A673 (cell line): Measurements from ENCODE around the gene SMYD1. TPM values are rescaled to one million over a fixed set of nuclear protein-coding genes. Genes with fewer than 3 reads are reported as not detected.

Experiments
- BruUV-seq: library from RNA; stranded (reverse); fragments of 400-500 nt; replicated peaks from 2 replicates; lab custom pipeline; 2021; lab: Mats Ljungman, UMichigan
- CTCF ChIA-PET: fragments of 300-600 bp; sonication (Branson Sonifier 250); formaldehyde crosslinking; loops from one replicate; lab custom pipeline; 2022; ENCODE audit warnings: antibody characterized with exemption; lab: Charles Lee
- POLR2A ChIA-PET: fragments of 300-600 bp; sonication (Branson Sonifier 250); formaldehyde crosslinking; loops from one replicate; lab custom pipeline; 2022; ENCODE audit warnings: antibody characterized with exemption; ENCODE audit not compliant: low non-redundant PET; lab: Charles Lee
- DNase-seq: peaks from one replicate; pipeline ENCODE4 v3.0.0-alpha.2; 2015; ENCODE audit warnings: low spot score
- H3K27ac ChIP-seq: fragments of 200-600 bp; sonication (generic); 2 replicates; pipeline ENCODE4 v1.5.1; 2016; ENCODE audit warnings: mixed run types, low read depth, mild to moderate bottlenecking, mixed read lengths, antibody characterized with exemption, low read length; ENCODE audit not compliant: poor library complexity, severe bottlenecking
- H3K27me3 ChIP-seq: fragments of 200-600 bp; sonication (generic); replicated peaks from 2 replicates; pipeline ENCODE4 v1.6.1; 2017; ENCODE audit warnings: mixed run types, low read depth, mild to moderate bottlenecking, mixed read lengths, antibody characterized with exemption, low read length; ENCODE audit not compliant: insufficient read depth, poor library complexity
- H3K36me3 ChIP-seq: fragments of 200-600 bp; sonication (generic); 2 replicates; pipeline ENCODE4 v1.6.1; 2016; ENCODE audit warnings: mixed run types, mild to moderate bottlenecking, mixed read lengths, antibody characterized with exemption, low read length; ENCODE audit not compliant: insufficient read depth, poor library complexity, severe bottlenecking
- H3K4me1 ChIP-seq: fragments of 200-600 bp; sonication (generic); 2 replicates; pipeline ENCODE4 v1.6.1; 2017; ENCODE audit warnings: mixed run types, mild to moderate bottlenecking, mixed read lengths, antibody characterized with exemption, low read length; ENCODE audit not compliant: insufficient read depth, poor library complexity, severe bottlenecking
- H3K4me3 ChIP-seq: fragments of 200-600 bp; sonication (generic); 2 replicates; pipeline ENCODE4 v1.5.1; 2016; ENCODE audit warnings: low read depth, mixed run types, mild to moderate bottlenecking, mixed read lengths, low read length; ENCODE audit not compliant: poor library complexity, severe bottlenecking
- H3K9me3 ChIP-seq: fragments of 200-600 bp; sonication (generic); 2 replicates; pipeline ENCODE4 v1.6.1; 2016; ENCODE audit warnings: mixed run types, low read depth, mild to moderate bottlenecking, mixed read lengths, antibody characterized with exemption, low read length; ENCODE audit not compliant: poor library complexity, severe bottlenecking
- EZH2 ChIP-seq: fragments of 200-600 bp; sonication (generic); IDR thresholded peaks from 2 replicates; pipeline ENCODE4 v1.6.1; 2017; ENCODE audit warnings: borderline replicate concordance, low read depth, mild to moderate bottlenecking, mixed read lengths, antibody characterized with exemption, low read length; ENCODE audit not compliant: poor library complexity, severe bottlenecking
- intact Hi-C: fragments of 100-400 bp; cut with micrococcal nuclease; formaldehyde crosslinking; loops from one replicate; pipeline ENCODE4 v1.10.0; 2022; ENCODE audit not compliant: unreplicated experiment
- total RNA-seq: library from RNA; stranded (reverse); gene quantifications from 2 replicates; pipeline ENCODE4 v1.2.3, GENCODE V29; 2021
- TF ChIP-seq, protein P1 (sequence below): fragments of 300-800, 200-600 bp; sonication (generic); conservative IDR thresholded peaks from 2 replicates; pipeline ENCODE4 v1.5.1; 2017; ENCODE audit warnings: low read depth, mild to moderate bottlenecking, antibody characterized with exemption, low read length, moderate library complexity, mixed read lengths

SMYD1 gene
- total RNA-seq, 1 experiment from 2014 or later, result not detected

DNA sequence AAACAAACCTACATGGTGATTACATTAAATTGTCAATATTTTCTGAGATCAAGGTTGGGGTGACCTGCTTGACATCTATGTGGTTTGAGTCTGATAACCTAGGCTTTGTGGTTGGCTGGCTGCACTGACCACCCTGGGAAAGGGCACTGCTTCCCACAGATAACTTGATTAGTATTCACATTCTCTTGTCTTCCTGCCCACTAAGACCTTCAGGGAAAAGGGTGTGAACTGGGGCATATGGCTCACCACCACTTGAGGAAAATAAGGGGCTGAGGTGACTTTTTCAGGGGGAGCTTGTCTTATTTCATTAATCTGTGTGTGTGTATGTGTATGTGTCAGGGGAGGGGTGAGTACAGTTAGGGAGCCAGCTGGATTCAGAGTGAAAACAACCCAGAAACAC lies 1.5 kb downstream of the SMYD1 start:
- no peak for DNase-seq
- Histone ChIP-seq H3K4me1 (no peaks in the 10 kb centered on the region), H3K4me3 (no peak overlapping the region), H3K36me3 (no peaks in the 10 kb centered on the region), H3K9me3 (no peaks in the 10 kb centered on the region), H3K27me3 (no peaks in the 10 kb centered on the region), H3K27ac (no peak overlapping the region)
- intact Hi-C loops, result no loop called here
- TF ChIP-seq EZH2, result no peak
- TF ChIP-seq, protein P1, sequence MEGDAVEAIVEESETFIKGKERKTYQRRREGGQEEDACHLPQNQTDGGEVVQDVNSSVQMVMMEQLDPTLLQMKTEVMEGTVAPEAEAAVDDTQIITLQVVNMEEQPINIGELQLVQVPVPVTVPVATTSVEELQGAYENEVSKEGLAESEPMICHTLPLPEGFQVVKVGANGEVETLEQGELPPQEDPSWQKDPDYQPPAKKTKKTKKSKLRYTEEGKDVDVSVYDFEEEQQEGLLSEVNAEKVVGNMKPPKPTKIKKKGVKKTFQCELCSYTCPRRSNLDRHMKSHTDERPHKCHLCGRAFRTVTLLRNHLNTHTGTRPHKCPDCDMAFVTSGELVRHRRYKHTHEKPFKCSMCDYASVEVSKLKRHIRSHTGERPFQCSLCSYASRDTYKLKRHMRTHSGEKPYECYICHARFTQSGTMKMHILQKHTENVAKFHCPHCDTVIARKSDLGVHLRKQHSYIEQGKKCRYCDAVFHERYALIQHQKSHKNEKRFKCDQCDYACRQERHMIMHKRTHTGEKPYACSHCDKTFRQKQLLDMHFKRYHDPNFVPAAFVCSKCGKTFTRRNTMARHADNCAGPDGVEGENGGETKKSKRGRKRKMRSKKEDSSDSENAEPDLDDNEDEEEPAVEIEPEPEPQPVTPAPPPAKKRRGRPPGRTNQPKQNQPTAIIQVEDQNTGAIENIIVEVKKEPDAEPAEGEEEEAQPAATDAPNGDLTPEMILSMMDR, result no peak
- CTCF ChIA-PET, result no interaction called here
- BruUV-seq, result no TSS peak
- POLR2A ChIA-PET, result no interaction called here

DNA sequence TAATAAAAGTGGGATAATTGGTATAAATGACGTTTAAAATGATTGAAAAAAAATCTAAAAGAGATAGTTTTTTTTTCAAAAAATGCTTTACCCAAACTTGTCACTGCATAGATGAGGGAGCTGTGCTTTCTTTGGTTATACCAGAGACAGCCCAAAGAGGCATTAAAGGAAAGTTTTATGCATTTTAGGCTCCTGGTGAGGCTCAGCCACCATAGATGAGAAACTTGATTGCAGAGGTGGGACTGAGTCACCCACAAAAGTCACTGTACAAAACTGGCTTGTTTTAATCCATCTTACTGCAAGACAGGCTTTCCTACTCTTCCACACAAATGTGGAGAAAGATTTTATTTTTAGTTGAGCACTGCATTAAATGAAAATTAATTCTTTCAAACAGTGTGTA lies 2.4 kb downstream of the SMYD1 start:
- Histone ChIP-seq H3K4me3 (no peak overlapping the region), H3K36me3 (no peaks in the 10 kb centered on the region), H3K27me3 (no peaks in the 10 kb centered on the region), H3K27ac (no peak overlapping the region), H3K9me3 (no peaks in the 10 kb centered on the region), H3K4me1 (peaks cover 4% of the 10 kb centered on the region)
- intact Hi-C loops, result no loop called here
- ChIA-PET POLR2A (no interaction called here), CTCF (no interaction called here)
- TF ChIP-seq EZH2, result no peak
- TF ChIP-seq, protein P1, result no peak
- no TSS peak for BruUV-seq
- DNase-seq, result no peak

DNA sequence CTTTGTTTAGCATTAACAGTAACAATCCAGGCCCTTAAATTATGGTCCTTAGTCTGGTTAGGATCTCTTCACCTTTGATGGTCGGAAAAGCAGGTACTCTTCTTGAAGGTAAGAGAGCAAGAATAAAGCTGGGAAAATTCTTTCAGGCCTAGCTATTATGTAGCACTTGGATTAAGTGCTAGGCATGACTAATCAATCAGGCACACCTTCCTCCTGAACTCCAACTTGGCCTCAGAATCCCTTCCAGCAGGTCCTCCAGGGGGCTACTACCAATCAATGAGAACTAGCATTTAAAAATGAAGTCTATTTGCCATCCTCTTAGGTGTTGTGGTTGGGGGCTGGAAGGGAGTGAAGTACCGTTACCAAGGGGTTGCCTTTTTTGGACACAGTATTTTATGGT lies 3.7 kb downstream of the SMYD1 start:
- peaks cover 6% of the 10 kb centered on the region for H3K4me1 ChIP-seq
- ChIA-PET CTCF (no interaction called here), POLR2A (no interaction called here)
- no peaks in the 10 kb centered on the region for H3K36me3 ChIP-seq
- TF ChIP-seq, protein P1, result no peak
- no peak for TF ChIP-seq EZH2
- no peak overlapping the region for H3K27ac ChIP-seq
- H3K27me3 ChIP-seq, result no peaks in the 10 kb centered on the region
- DNase-seq, result no peak
- no TSS peak for BruUV-seq
- intact Hi-C loops, result no loop called here
- H3K9me3 ChIP-seq, result no peaks in the 10 kb centered on the region
- no peak overlapping the region for H3K4me3 ChIP-seq
